HG03025 (cell line): ENCODE measurements around the gene WIF1.

ENCODE experiments used
- ATAC-seq: cut with Tn5 transposase; IDR thresholded peaks from one replicate; pipeline ENCODE4 v1.9.1; 2021; ENCODE audit warnings: mild to moderate bottlenecking, moderate library complexity; ENCODE audit not compliant: unreplicated experiment, low FRiP score

Gene WIF1

GRCh38 chr12:65039301-65039700, 81.8 kb downstream of the WIF1 start:
- no peak for ATAC-seq

GRCh38 chr12:65025136-65025535, 96.0 kb downstream of the WIF1 start:
- no peak for ATAC-seq

GRCh38 chr12:65023485-65023884, 97.6 kb downstream of the WIF1 start:
- no peak for ATAC-seq

GRCh38 chr12:65022960-65023359, 98.1 kb downstream of the WIF1 start:
- no peak for ATAC-seq

GRCh38 chr12:65022421-65022820, 98.7 kb downstream of the WIF1 start:
- no peak for ATAC-seq

- no peak for ATAC-seq
Measured at GRCh38 chr12:65019696-65020234, 101.3 kb downstream of the WIF1 start.

- ATAC-seq = no peak
Measured at GRCh38 chr12:65016881-65017650, 104.0 kb downstream of the WIF1 start.

- no peak for ATAC-seq
Measured at GRCh38 chr12:65015850-65016249, 105.3 kb downstream of the WIF1 start.

- no peak for ATAC-seq
Measured at GRCh38 chr12:65014504-65015271, 106.4 kb downstream of the WIF1 start.

- ATAC-seq = no peak
Measured at GRCh38 chr12:65010437-65010836, 110.7 kb downstream of the WIF1 start.

GRCh38 chr12:65005716-65006115, 115.4 kb downstream of the WIF1 start:
- no peak for ATAC-seq

- ATAC-seq = no peak
Measured at GRCh38 chr12:65004270-65004669, 116.8 kb downstream of the WIF1 start.
